Kidney (tissue), 14 donors: ENCODE measurements around the gene MPDZ. TPM values are rescaled to one million over a fixed set of nuclear protein-coding genes. Genes with fewer than 3 reads are reported as not detected.

Source experiments
- DNase-seq, 5 donors: peaks; one replicate each; pipeline ENCODE4 v3.0.0-alpha.2; 2013 to 2020
- FAIRE-seq: peaks from 2 replicates; lab custom pipeline; 2012; peaks lifted over from hg19 to GRCh38; lab: Jason Lieb, UNC
- H3K27ac ChIP-seq, 2 donors: one replicate each; pipeline ENCODE4 v1.7.0; 2013; ENCODE audit warnings: low read depth in 2 of 2, low read length in 2 of 2, inconsistent platforms in 1 of 2
- H3K27me3 ChIP-seq: one replicate; pipeline ENCODE4 v1.7.1; 2013; ENCODE audit warnings: low read length, inconsistent platforms; ENCODE audit not compliant: control insufficient read depth, insufficient read depth
- H3K36me3 ChIP-seq, 3 donors: one replicate each; pipeline versions ENCODE4 v1.7.0 to v1.7.1; 2013; ENCODE audit warnings: low read length in 3 of 3, control low read depth in 1 of 3, inconsistent platforms in 1 of 3; ENCODE audit not compliant: insufficient read depth in 3 of 3, control insufficient read depth in 2 of 3
- H3K4me1 ChIP-seq, 3 donors: one replicate each; pipeline versions ENCODE4 v1.7.0 to v1.7.1; 2013; ENCODE audit warnings: low read length in 3 of 3, inconsistent platforms in 1 of 3, low read depth in 1 of 3; ENCODE audit not compliant: control insufficient read depth in 2 of 3, insufficient read depth in 2 of 3
- H3K4me3 ChIP-seq, 3 donors: one replicate each; pipeline versions ENCODE4 v1.7.0 to v1.8.1; 2013; ENCODE audit warnings: low read length in 3 of 3, control low read depth in 1 of 3, inconsistent platforms in 1 of 3
- H3K9ac ChIP-seq, 3 donors: one replicate each; pipeline versions ENCODE4 v1.7.0 to v1.7.1; 2013; ENCODE audit warnings: low read length in 3 of 3, control low read depth in 1 of 3, inconsistent platforms in 1 of 3
- H3K9me3 ChIP-seq, 3 donors: one replicate each; pipeline versions ENCODE4 v1.7.0 to v1.7.1; 2013; ENCODE audit warnings: low read length in 3 of 3, control low read depth in 1 of 3, inconsistent platforms in 1 of 3; ENCODE audit not compliant: control insufficient read depth in 2 of 3, insufficient read depth in 1 of 3
- intact Hi-C: fragments of 100-400 bp; cut with DNase I; formaldehyde crosslinking; loops from one replicate; pipeline ENCODE4 v1.11.1; 2022
- polyA plus RNA-seq: library from polyadenylated mRNA; stranded (reverse); fragments of 350-450 nt; fragmentation: Illumina TruSeq; extraction: RNeasy Lipid Tissue Mini Kit (QIAGEN cat#74804); gene quantifications from one replicate; pipeline ENCODE4 v1.2.3, GENCODE V29; 2014; ENCODE audit warnings: low read depth, low replicate concordance; ENCODE audit not compliant: insufficient read depth
- total RNA-seq: library from RNA; stranded (reverse); fragmentation: NEBNext Ultra II Directional; extraction: Animal tissue kit (Norgen Biotek cat#: 25700); gene quantifications from one replicate; pipeline ENCODE4 v1.2.1, GENCODE V29; 2021
- TF ChIP-seq, protein P1 (sequence below): IDR thresholded peaks from 3 replicates; pipeline ENCODE4 v1.5.1; 2012; ENCODE audit warnings: mild to moderate bottlenecking, moderate library complexity, borderline replicate concordance; ENCODE audit not compliant: insufficient read depth; ENCODE audit errors: extremely low read depth
- donor health status: control.
- donor health status: control.
- donor health status: control.
- donor health status: control.
- donor health status: control.
- donor health status: DM: yes; HTN: yes; CAD: no.
- donor health status: Normal renal cell carcinoma (clear cell type).

MPDZ gene
- total and polyA plus RNA-seq, 2 donors from 2014 or later = 18.5 to 25.1 TPM

DNA sequence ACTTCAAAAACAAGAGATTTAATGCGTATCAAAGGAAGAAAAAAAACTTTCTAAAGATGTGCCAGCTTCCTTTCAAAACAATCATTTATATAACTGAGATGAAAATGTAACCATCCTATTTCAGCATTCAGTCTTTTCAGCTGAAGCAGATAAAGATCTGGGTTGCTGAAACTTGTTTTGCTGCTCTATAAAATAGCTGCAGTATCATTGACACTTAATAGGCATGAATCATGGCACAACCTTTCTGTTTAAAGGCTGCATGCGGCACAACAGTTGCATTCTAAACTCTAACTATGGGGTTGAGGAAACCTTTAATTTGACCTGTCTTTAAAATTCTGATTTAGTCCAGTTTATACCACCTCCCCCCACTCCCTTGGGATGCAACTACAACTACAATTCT is 196.7 kb downstream of the MPDZ start:
- FAIRE-seq (no peak), DNase-seq (peak in 1 of 5 donors; percentile 8)
- Histone ChIP-seq H3K27me3 (no peaks in the 10 kb centered on the region), H3K27ac (no peak overlapping the region), H3K4me3 (no peak overlapping the region), H3K9ac (no peak overlapping the region), H3K9me3 (no peaks in the 10 kb centered on the region), H3K36me3 (no peaks in the 10 kb centered on the region), H3K4me1 (no peaks in the 10 kb centered on the region)
- intact Hi-C loops = no loop called here
- TF ChIP-seq, protein P1, sequence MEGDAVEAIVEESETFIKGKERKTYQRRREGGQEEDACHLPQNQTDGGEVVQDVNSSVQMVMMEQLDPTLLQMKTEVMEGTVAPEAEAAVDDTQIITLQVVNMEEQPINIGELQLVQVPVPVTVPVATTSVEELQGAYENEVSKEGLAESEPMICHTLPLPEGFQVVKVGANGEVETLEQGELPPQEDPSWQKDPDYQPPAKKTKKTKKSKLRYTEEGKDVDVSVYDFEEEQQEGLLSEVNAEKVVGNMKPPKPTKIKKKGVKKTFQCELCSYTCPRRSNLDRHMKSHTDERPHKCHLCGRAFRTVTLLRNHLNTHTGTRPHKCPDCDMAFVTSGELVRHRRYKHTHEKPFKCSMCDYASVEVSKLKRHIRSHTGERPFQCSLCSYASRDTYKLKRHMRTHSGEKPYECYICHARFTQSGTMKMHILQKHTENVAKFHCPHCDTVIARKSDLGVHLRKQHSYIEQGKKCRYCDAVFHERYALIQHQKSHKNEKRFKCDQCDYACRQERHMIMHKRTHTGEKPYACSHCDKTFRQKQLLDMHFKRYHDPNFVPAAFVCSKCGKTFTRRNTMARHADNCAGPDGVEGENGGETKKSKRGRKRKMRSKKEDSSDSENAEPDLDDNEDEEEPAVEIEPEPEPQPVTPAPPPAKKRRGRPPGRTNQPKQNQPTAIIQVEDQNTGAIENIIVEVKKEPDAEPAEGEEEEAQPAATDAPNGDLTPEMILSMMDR = no peak

GRCh38 chr9:13078164-13078563 is 201.3 kb downstream of the MPDZ start:
- Histone ChIP-seq H3K9ac (no peak overlapping the region), H3K36me3 (no peaks in the 10 kb centered on the region), H3K4me3 (no peak overlapping the region), H3K4me1 (no peaks in the 10 kb centered on the region), H3K9me3 (no peaks in the 10 kb centered on the region), H3K27ac (no peak overlapping the region), H3K27me3 (no peaks in the 10 kb centered on the region)
- FAIRE-seq = no peak
- DNase-seq = no peak
- intact Hi-C loops = no loop called here
- TF ChIP-seq, protein P1 = no peak

GRCh38 chr9:13076616-13077015 is 202.9 kb downstream of the MPDZ start:
- intact Hi-C loops = no loop called here
- no peaks in the 10 kb centered on the region for H3K4me1 ChIP-seq
- H3K36me3 ChIP-seq = no peaks in the 10 kb centered on the region
- TF ChIP-seq, protein P1 = no peak
- no peak overlapping the region for H3K27ac ChIP-seq
- FAIRE-seq (no peak), DNase-seq (no peak)
- no peaks in the 10 kb centered on the region for H3K27me3 ChIP-seq
- no peaks in the 10 kb centered on the region for H3K9me3 ChIP-seq
- H3K4me3 ChIP-seq = no peak overlapping the region
- H3K9ac ChIP-seq = no peak overlapping the region

- Histone ChIP-seq H3K27ac (no peak overlapping the region), H3K4me1 (no peaks in the 10 kb centered on the region), H3K4me3 (no peak overlapping the region), H3K9me3 (no peaks in the 10 kb centered on the region), H3K36me3 (no peaks in the 10 kb centered on the region), H3K9ac (no peak overlapping the region), H3K27me3 (no peaks in the 10 kb centered on the region)
- intact Hi-C loops = no loop called here
- DNase-seq (no peak), FAIRE-seq (no peak)
- TF ChIP-seq, protein P1 = no peak
Measured at GRCh38 chr9:13071921-13072320, 207.6 kb downstream of the MPDZ start.
